GM23338 (cell line): ENCODE measurements around the gene TTC28. TPM values are rescaled to one million over a fixed set of nuclear protein-coding genes. Genes with fewer than 3 reads are reported as not detected.

Experiments
- ATAC-seq: fragments of 200-7000 bp; cut with Tn5 transposase; 3 replicates; pipeline ENCODE4 v1.9.1; 2020
- DNase-seq: peaks from one replicate; pipeline ENCODE4 v3.0.0-alpha.2; 2015; ENCODE audit warnings: low spot score
- H2AFZ ChIP-seq: fragments of 200-600 bp; sonication (generic); 2 replicates; pipeline ENCODE4 v1.8.0; 2016; ENCODE audit warnings: antibody characterized with exemption, mild to moderate bottlenecking, moderate library complexity
- H3F3A ChIP-seq: fragments of 200-600 bp; sonication (generic); replicated peaks from 2 replicates; pipeline ENCODE4 v1.8.0; 2017; ENCODE audit warnings: antibody characterized with exemption, mixed run types, low read depth
- H3K27ac ChIP-seq: fragments of 200-600 bp; sonication (generic); 2 replicates; pipeline ENCODE4 v1.6.1; 2016; ENCODE audit warnings: low read depth
- H3K27me3 ChIP-seq: fragments of 200-600 bp; sonication (generic); 2 replicates; pipeline ENCODE4 v1.8.0; 2016; ENCODE audit warnings: mild to moderate bottlenecking, mixed run types, moderate library complexity; ENCODE audit not compliant: insufficient read depth
- H3K36me3 ChIP-seq: fragments of 200-600 bp; sonication (generic); 2 replicates; pipeline ENCODE4 v1.8.0; 2016; ENCODE audit warnings: mild to moderate bottlenecking; ENCODE audit not compliant: insufficient read depth
- H3K4me1 ChIP-seq: fragments of 200-600 bp; sonication (generic); 2 replicates; pipeline ENCODE4 v1.8.0; 2016; ENCODE audit warnings: mild to moderate bottlenecking, moderate library complexity; ENCODE audit not compliant: insufficient read depth
- H3K4me2 ChIP-seq: fragments of 200-600 bp; sonication (generic); 2 replicates; pipeline ENCODE4 v1.7.1; 2017; ENCODE audit warnings: mixed run types
- H3K4me3 ChIP-seq: fragments of 200-600 bp; sonication (generic); 2 replicates; pipeline ENCODE4 v1.6.1; 2016; ENCODE audit warnings: mixed run types
- H3K79me2 ChIP-seq: fragments of 200-600 bp; sonication (generic); replicated peaks from 2 replicates; pipeline ENCODE4 v1.8.0; 2017; ENCODE audit warnings: mild to moderate bottlenecking; ENCODE audit not compliant: insufficient read depth
- H3K9me2 ChIP-seq: fragments of 200-600 bp; sonication (generic); 2 replicates; pipeline ENCODE4 v1.8.0; 2017; ENCODE audit not compliant: insufficient read depth
- H4K20me1 ChIP-seq: fragments of 200-600 bp; sonication (generic); replicated peaks from 2 replicates; pipeline ENCODE4 v1.8.0; 2017; ENCODE audit warnings: mild to moderate bottlenecking; ENCODE audit not compliant: insufficient read depth
- H3K27ac Mint-ChIP-seq: 2 replicates; pipeline ENCODE4 v1.8.0; 2020; ENCODE audit warnings: inconsistent platforms, mild to moderate bottlenecking, moderate library complexity, mixed read lengths
- H3K27me3 Mint-ChIP-seq: 3 replicates; pipeline ENCODE4 v1.8.0; 2022; ENCODE audit warnings: low read depth, mild to moderate bottlenecking, moderate library complexity, mixed read lengths, inconsistent platforms; ENCODE audit not compliant: insufficient read depth, poor library complexity
- H3K36me3 Mint-ChIP-seq: 3 replicates; pipeline ENCODE4 v1.8.0; 2021; ENCODE audit warnings: low read depth, mild to moderate bottlenecking, inconsistent platforms, moderate library complexity, mixed read lengths
- H3K4me1 Mint-ChIP-seq: 3 replicates; pipeline ENCODE4 v1.8.0; 2020; ENCODE audit warnings: mild to moderate bottlenecking, inconsistent platforms, mixed read lengths
- H3K4me3 Mint-ChIP-seq: 3 replicates; pipeline ENCODE4 v1.8.0; 2021; ENCODE audit warnings: moderate library complexity, mild to moderate bottlenecking, inconsistent platforms, mixed read lengths
- H3K9me3 Mint-ChIP-seq: 3 replicates; pipeline ENCODE4 v1.8.0; 2020; ENCODE audit warnings: moderate library complexity, mild to moderate bottlenecking, inconsistent platforms, mixed read lengths
- CREB1 ChIP-seq: fragments of 250-450 bp; sonication (Bioruptor Pico); IDR thresholded peaks from 2 replicates; pipeline ENCODE4 v1.5.0; 2020; ENCODE audit warnings: low read depth, mild to moderate bottlenecking, moderate library complexity
- EZH2 ChIP-seq: fragments of 200-600 bp; sonication (generic); IDR thresholded peaks from one replicate; pipeline ENCODE4 v1.8.0; 2017; ENCODE audit warnings: antibody characterized with exemption, mild to moderate bottlenecking, low read depth; ENCODE audit not compliant: unreplicated experiment
- EZH2phosphoT487 ChIP-seq: fragments of 200-600 bp; sonication (generic); IDR thresholded peaks from one replicate; pipeline ENCODE4 v1.8.1; 2018; ENCODE audit warnings: antibody characterized with exemption; ENCODE audit not compliant: unreplicated experiment
- JUNB ChIP-seq: IDR thresholded peaks from one replicate; pipeline ENCODE4 v1.6.1; 2016; ENCODE audit warnings: antibody characterized with exemption; ENCODE audit not compliant: unreplicated experiment
- NANOG ChIP-seq: IDR thresholded peaks from 2 replicates; pipeline ENCODE4 v1.6.1; 2016; ENCODE audit warnings: antibody characterized with exemption, borderline replicate concordance
- POLR2AphosphoS5 ChIP-seq: IDR thresholded peaks from 2 replicates; pipeline ENCODE4 v1.6.1; 2016; ENCODE audit warnings: antibody characterized with exemption, low read depth
- STAT1 ChIP-seq: IDR thresholded peaks from one replicate; pipeline ENCODE4 v1.6.1; 2016; ENCODE audit warnings: antibody characterized with exemption; ENCODE audit not compliant: unreplicated experiment
- ZNF114 ChIP-seq: fragments of 250-450 bp; sonication (Bioruptor Pico); IDR thresholded peaks from 2 replicates; pipeline ENCODE4 v1.5.0; 2020; ENCODE audit warnings: mild to moderate bottlenecking, moderate library complexity
- ZNF331 ChIP-seq: fragments of 250-450 bp; sonication (Bioruptor Pico); IDR thresholded peaks from 2 replicates; pipeline ENCODE4 v1.5.0; 2020; ENCODE audit warnings: low read depth, mild to moderate bottlenecking, moderate library complexity
- polyA plus RNA-seq: library from polyadenylated mRNA; unstranded; fragments of >200 nt; fragmentation: Nextera tagmentation; extraction: Ambion mirVana; gene quantifications from 2 replicates; pipeline ENCODE4 v1.2.1, GENCODE V29; 2016
- total RNA-seq: library from RNA; depleted of rRNA; stranded (reverse); fragments of >200 nt; shearing (Covaris generic); gene quantifications from 2 replicates; pipeline ENCODE4 v1.2.3, GENCODE V29; 2014
- TF ChIP-seq, protein P1 (sequence below): fragments of 250-450 bp; sonication (Bioruptor Pico); IDR thresholded peaks from 2 replicates; pipeline ENCODE4 v1.5.0; 2020; ENCODE audit warnings: mild to moderate bottlenecking, moderate library complexity
- TF ChIP-seq, protein P2 (sequence below), 2 experiments: fragments of 200-600 bp in 1 of 2; sonication (generic) in 1 of 2; conservative IDR thresholded peaks; 2 replicates each; pipeline versions ENCODE4 v1.5.1 to v1.6.1; 2016 to 2017; ENCODE audit warnings: antibody characterized with exemption in 2 of 2, low read depth in 2 of 2, mild to moderate bottlenecking in 2 of 2, moderate library complexity in 1 of 2
- TF ChIP-seq, protein P3 (sequence below): IDR thresholded peaks from 2 replicates; pipeline ENCODE4 v1.6.1; 2016; ENCODE audit warnings: antibody characterized with exemption
- TF ChIP-seq, protein P4 (sequence below): IDR thresholded peaks from one replicate; pipeline ENCODE4 v1.6.1; 2018; ENCODE audit warnings: antibody characterized with exemption; ENCODE audit not compliant: unreplicated experiment

TTC28 gene
- total and polyA plus RNA-seq, 2 experiments from 2014 or later = 4.5 to 16.1 TPM

DNA sequence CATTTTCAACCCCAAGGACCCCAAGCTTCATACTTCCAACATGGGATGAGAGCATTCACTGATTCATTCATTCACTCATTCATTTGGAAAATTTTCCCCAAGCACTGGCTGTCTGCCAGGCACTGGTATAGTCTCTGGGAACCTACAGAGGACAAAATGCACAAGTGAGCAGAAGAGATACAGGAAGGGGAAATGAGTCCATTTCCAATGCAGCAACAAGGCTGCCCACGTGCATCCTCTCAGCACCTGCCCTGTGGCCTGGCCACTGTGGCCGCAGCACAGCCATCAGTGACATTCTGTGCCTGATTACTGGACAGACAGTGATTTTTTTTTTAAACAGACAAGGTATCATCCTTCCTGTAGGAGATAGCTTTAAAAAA is 664.6 kb downstream of the TTC28 start:
- Histone ChIP-seq H3K36me3 (no peaks in the 10 kb centered on the region), H3K79me2 (no peaks in the 10 kb centered on the region), H3K4me1 (no peaks in the 10 kb centered on the region), H2AFZ (no peak overlapping the region), H3K9me2 (no peaks in the 10 kb centered on the region), H3F3A (no peaks in the 10 kb centered on the region), H3K4me2 (no peak overlapping the region), H3K27ac (no peak overlapping the region), H4K20me1 (no peaks in the 10 kb centered on the region), H3K27me3 (no peaks in the 10 kb centered on the region), H3K4me3 (no peak overlapping the region)
- H3K27ac Mint-ChIP-seq = no peak overlapping the region
- no peaks in the 10 kb centered on the region for H3K36me3 Mint-ChIP-seq
- TF ChIP-seq, protein P1, sequence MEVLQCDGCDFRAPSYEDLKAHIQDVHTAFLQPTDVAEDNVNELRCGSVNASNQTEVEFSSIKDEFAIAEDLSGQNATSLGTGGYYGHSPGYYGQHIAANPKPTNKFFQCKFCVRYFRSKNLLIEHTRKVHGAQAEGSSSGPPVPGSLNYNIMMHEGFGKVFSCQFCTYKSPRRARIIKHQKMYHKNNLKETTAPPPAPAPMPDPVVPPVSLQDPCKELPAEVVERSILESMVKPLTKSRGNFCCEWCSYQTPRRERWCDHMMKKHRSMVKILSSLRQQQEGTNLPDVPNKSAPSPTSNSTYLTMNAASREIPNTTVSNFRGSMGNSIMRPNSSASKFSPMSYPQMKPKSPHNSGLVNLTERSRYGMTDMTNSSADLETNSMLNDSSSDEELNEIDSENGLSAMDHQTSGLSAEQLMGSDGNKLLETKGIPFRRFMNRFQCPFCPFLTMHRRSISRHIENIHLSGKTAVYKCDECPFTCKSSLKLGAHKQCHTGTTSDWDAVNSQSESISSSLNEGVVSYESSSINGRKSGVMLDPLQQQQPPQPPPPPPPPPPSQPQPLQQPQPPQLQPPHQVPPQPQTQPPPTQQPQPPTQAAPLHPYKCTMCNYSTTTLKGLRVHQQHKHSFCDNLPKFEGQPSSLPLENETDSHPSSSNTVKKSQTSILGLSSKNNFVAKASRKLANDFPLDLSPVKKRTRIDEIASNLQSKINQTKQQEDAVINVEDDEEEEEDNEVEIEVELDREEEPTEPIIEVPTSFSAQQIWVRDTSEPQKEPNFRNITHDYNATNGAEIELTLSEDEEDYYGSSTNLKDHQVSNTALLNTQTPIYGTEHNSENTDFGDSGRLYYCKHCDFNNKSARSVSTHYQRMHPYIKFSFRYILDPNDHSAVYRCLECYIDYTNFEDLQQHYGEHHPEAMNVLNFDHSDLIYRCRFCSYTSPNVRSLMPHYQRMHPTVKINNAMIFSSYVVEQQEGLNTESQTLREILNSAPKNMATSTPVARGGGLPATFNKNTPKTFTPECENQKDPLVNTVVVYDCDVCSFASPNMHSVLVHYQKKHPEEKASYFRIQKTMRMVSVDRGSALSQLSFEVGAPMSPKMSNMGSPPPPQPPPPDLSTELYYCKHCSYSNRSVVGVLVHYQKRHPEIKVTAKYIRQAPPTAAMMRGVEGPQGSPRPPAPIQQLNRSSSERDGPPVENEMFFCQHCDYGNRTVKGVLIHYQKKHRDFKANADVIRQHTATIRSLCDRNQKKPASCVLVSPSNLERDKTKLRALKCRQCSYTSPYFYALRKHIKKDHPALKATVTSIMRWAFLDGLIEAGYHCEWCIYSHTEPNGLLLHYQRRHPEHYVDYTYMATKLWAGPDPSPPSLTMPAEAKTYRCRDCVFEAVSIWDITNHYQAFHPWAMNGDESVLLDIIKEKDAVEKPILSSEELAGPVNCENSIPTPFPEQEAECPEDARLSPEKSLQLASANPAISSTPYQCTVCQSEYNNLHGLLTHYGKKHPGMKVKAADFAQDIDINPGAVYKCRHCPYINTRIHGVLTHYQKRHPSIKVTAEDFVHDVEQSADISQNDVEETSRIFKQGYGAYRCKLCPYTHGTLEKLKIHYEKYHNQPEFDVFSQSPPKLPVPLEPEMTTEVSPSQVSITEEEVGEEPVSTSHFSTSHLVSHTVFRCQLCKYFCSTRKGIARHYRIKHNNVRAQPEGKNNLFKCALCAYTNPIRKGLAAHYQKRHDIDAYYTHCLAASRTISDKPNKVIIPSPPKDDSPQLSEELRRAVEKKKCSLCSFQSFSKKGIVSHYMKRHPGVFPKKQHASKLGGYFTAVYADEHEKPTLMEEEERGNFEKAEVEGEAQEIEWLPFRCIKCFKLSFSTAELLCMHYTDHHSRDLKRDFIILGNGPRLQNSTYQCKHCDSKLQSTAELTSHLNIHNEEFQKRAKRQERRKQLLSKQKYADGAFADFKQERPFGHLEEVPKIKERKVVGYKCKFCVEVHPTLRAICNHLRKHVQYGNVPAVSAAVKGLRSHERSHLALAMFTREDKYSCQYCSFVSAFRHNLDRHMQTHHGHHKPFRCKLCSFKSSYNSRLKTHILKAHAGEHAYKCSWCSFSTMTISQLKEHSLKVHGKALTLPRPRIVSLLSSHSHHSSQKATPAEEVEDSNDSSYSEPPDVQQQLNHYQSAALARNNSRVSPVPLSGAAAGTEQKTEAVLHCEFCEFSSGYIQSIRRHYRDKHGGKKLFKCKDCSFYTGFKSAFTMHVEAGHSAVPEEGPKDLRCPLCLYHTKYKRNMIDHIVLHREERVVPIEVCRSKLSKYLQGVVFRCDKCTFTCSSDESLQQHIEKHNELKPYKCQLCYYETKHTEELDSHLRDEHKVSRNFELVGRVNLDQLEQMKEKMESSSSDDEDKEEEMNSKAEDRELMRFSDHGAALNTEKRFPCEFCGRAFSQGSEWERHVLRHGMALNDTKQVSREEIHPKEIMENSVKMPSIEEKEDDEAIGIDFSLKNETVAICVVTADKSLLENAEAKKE (CRISPR knock-in tag) = no peak
- TF ChIP-seq EZH2 (no peak), ZNF331 (CRISPR knock-in tag) (no peak), CREB1 (CRISPR knock-in tag) (no peak), JUNB (no peak), EZH2phosphoT487 (no peak), POLR2AphosphoS5 (no peak), NANOG (no peak), ZNF114 (CRISPR knock-in tag) (no peak), STAT1 (no peak)
- TF ChIP-seq, protein P2, sequence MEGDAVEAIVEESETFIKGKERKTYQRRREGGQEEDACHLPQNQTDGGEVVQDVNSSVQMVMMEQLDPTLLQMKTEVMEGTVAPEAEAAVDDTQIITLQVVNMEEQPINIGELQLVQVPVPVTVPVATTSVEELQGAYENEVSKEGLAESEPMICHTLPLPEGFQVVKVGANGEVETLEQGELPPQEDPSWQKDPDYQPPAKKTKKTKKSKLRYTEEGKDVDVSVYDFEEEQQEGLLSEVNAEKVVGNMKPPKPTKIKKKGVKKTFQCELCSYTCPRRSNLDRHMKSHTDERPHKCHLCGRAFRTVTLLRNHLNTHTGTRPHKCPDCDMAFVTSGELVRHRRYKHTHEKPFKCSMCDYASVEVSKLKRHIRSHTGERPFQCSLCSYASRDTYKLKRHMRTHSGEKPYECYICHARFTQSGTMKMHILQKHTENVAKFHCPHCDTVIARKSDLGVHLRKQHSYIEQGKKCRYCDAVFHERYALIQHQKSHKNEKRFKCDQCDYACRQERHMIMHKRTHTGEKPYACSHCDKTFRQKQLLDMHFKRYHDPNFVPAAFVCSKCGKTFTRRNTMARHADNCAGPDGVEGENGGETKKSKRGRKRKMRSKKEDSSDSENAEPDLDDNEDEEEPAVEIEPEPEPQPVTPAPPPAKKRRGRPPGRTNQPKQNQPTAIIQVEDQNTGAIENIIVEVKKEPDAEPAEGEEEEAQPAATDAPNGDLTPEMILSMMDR (conservative IDR thresholded peaks at IDR 0.05; ENCODE audit: low read depth in 2 of 2) = no peak
- TF ChIP-seq, protein P3, sequence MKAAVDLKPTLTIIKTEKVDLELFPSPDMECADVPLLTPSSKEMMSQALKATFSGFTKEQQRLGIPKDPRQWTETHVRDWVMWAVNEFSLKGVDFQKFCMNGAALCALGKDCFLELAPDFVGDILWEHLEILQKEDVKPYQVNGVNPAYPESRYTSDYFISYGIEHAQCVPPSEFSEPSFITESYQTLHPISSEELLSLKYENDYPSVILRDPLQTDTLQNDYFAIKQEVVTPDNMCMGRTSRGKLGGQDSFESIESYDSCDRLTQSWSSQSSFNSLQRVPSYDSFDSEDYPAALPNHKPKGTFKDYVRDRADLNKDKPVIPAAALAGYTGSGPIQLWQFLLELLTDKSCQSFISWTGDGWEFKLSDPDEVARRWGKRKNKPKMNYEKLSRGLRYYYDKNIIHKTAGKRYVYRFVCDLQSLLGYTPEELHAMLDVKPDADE = no peak
- TF ChIP-seq, protein P4, sequence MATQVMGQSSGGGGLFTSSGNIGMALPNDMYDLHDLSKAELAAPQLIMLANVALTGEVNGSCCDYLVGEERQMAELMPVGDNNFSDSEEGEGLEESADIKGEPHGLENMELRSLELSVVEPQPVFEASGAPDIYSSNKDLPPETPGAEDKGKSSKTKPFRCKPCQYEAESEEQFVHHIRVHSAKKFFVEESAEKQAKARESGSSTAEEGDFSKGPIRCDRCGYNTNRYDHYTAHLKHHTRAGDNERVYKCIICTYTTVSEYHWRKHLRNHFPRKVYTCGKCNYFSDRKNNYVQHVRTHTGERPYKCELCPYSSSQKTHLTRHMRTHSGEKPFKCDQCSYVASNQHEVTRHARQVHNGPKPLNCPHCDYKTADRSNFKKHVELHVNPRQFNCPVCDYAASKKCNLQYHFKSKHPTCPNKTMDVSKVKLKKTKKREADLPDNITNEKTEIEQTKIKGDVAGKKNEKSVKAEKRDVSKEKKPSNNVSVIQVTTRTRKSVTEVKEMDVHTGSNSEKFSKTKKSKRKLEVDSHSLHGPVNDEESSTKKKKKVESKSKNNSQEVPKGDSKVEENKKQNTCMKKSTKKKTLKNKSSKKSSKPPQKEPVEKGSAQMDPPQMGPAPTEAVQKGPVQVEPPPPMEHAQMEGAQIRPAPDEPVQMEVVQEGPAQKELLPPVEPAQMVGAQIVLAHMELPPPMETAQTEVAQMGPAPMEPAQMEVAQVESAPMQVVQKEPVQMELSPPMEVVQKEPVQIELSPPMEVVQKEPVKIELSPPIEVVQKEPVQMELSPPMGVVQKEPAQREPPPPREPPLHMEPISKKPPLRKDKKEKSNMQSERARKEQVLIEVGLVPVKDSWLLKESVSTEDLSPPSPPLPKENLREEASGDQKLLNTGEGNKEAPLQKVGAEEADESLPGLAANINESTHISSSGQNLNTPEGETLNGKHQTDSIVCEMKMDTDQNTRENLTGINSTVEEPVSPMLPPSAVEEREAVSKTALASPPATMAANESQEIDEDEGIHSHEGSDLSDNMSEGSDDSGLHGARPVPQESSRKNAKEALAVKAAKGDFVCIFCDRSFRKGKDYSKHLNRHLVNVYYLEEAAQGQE = no peak
- DNase-seq (no peak), ATAC-seq (no peak)
- H3K9me3 Mint-ChIP-seq = no peaks in the 10 kb centered on the region
- H3K4me3 Mint-ChIP-seq = no peak overlapping the region
- peaks cover 4% of the 10 kb centered on the region; the same call in 2 of the 3 replicates for H3K4me1 Mint-ChIP-seq
- H3K27me3 Mint-ChIP-seq = peaks cover 7% of the 10 kb centered on the region
